Activated gamma-delta T cell treated with Interleukin-2 at 50 U/mL for 16 hours (primary cell): ENCODE results near the gene DNAJC4.

Source experiments
- DNase-seq: peaks from one replicate; pipeline ENCODE4 v3.0.0-alpha.2; 2020

The DNAJC4 gene, protein sequence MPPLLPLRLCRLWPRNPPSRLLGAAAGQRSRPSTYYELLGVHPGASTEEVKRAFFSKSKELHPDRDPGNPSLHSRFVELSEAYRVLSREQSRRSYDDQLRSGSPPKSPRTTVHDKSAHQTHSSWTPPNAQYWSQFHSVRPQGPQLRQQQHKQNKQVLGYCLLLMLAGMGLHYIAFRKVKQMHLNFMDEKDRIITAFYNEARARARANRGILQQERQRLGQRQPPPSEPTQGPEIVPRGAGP

GRCh38 chr11:64230171-64230984 is at the start of gene DNAJC4:
Gene DNAJC4 (plus strand): TSS chr11:64230548. CDS start chr11:64230855, 307 bp downstream.
- peak; percentile 86 for DNase-seq

DNA sequence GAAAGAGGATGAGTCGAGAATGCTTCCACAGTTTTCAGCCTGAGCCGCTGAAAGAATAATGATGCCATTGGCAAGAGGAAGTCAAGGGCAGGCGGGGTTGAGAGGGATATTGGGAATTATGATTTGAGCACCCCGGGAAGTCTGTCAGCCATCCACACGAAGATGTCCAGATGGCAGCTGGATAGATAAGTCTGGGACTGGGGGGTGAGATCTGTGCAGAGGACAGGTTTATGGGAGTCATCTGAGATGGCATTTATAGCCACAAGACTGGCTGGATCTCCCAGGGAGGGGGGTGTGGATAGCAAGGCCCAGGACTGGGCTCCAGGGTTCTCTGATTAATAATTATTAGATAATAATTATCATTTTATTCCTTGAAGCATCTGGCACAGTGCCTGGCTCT is 49.5 kb upstream of the DNAJC4 start:
- no peak for DNase-seq

DNA sequence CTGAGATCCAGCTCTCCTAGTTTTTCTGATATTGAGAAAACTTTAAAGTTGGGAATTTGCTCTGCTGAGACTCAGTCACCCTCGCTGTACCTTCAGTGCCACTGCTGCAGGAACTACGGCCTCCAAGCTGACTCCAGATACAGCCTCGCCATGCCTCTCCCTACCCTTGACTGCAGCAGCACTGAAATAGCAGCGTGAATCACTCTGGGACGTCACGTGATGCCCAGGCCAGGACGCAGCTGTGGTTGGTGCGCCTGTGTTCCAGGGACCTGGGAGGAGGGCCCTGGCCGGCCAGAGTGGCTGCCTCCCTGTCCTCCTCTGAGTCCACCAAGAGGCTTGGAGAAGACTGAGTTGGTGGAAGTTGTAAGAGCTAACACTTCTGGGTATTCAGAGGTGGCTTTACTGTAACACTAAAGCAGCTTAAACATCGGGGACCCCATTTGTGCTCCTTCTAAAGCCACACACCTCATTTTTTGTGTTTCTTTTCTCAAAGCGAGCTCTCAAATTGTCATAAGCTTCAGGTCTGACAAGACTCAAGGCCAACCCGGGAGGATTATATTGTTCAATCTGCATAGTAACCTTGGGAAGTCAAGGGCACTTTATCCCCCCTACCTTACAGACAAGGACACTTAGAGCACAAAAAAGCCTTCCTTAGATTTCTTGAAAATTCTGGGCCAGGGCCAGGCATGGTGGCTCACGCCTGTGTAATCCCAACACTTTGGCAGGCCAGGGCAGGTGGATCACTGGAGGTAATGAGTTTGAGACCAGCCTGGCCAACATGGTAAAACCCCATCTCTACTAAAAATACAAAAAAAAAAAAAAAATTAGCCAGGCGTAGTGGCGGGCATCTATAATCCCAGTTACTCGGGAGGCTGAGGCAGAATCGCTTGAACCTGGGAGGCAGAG is 48.6 kb upstream of the DNAJC4 start:
- peak; percentile 16 for DNase-seq

DNA sequence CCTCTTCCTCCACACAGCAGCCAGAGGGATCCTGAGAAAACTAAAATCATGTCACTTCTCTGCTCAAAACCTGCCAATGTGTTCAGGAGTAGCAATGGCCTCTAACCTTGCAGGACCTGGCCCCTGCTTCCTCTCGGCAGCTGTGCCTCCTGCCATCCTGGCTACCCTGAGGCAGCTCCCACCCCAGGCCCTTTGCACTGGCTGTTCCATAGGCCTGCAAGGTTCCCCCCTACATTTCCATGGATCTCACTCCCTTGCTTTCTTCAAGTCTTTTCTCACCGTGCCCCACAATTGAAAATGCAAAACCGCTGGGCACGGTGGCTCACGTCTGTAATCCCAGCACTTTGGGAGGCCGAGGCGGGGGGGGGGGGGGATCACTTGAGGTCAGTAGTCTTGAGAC is 46.5 kb upstream of the DNAJC4 start:
- no peak for DNase-seq

DNA sequence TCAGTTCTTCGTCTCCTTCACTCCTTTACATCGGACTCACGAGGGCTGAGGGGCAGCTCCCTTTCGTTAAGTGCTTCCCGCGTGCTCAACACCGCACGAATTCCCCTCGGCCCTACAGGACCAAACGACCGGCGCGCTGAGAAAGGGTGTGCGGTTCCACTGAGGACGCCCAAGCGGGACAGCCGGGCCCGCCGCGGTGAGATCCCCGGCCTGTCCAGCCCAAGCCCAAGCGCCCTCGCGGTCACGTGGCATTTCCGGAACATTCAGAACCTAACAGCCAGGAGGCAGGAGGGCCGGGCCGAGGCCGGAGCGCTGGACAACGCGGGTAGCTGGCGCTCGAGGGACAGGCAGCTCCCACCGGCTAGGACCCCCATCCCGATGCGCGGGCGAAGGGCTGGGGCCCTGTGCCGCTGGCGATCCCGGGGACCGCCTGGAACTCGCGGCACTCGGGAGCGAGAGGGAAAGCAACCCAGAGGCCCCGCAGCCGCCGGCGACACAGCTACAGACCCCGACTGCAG is 45.1 kb upstream of the DNAJC4 start:
- DNase-seq: no peak

DNA sequence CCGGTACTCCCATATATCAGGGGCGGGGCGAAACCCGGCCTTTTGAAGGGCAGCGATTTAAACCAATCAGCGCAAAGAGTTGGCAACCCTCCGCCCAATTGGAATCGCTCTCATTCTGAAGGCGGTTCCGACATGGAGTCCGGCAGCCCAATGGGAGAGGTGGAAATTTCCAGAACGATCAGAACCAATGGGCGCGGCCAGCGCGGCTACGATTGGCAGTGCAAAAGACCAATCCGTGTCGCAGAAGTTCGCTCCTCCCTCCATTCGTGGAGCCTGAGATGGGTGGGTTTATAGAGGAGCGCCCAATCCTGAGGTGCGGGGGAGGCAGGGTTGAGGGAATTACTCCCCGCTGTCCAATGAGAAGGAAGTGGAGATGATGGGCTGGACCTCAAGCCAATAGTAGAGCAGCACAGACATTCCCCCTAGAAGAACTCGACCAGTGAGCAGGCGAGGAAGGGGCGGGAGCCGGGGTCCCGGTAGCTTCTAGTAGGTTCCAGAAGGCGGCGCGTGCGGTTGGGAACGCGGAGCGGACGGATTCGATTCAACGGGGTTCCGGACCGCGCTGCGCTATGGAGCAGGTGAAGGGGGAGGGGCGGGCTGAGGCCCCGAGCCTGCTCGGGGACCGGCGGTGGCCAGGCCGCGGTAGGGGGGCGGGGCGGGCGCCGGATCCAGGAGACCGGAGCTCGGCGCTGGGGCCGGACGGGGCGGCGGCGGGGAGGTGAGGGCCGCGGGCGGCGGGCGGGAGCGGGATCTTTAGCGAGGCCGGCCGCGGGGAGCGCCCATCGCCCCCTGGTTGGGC is 44.5 kb upstream of the DNAJC4 start, which contains the start of gene STIP1:
Gene STIP1 (plus strand): TSS at position 479 of the 799 bp plus-strand sequence. CDS start 91 bp downstream, at position 570.
- peak; percentile 98 for DNase-seq

GRCh38 chr11:64186492-64187165 is 43.7 kb upstream of the DNAJC4 start:
- DNase-seq: peak; percentile 31

DNA sequence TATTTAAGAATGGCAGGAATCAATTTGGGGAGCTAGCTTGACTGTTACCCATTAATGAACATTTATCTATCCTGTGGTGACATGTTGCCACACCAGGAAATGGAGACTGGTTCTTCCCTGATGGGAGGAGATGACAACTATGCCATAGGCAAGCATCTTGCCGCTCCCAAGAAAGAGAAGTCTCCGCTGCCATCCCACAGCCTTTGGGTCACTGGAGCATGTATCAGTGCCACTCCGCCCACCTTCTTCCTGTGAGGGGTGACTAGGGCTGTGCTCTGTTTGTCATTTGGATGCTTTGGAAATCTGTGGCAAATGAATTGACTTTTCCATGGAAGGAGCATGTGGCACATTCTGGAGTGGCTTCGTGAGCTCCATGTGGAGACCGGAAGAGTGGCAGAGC is 37.9 kb upstream of the DNAJC4 start:
- no peak for DNase-seq

GRCh38 chr11:64196626-64197025 is 33.7 kb upstream of the DNAJC4 start:
- no peak for DNase-seq

- no peak for DNase-seq
Measured at GRCh38 chr11:64198511-64198910, 31.8 kb upstream of the DNAJC4 start.

- DNase-seq: no peak
Measured at GRCh38 chr11:64201543-64201942, 28.8 kb upstream of the DNAJC4 start.

- no peak for DNase-seq
Measured at GRCh38 chr11:64202992-64203391, 27.4 kb upstream of the DNAJC4 start.

DNA sequence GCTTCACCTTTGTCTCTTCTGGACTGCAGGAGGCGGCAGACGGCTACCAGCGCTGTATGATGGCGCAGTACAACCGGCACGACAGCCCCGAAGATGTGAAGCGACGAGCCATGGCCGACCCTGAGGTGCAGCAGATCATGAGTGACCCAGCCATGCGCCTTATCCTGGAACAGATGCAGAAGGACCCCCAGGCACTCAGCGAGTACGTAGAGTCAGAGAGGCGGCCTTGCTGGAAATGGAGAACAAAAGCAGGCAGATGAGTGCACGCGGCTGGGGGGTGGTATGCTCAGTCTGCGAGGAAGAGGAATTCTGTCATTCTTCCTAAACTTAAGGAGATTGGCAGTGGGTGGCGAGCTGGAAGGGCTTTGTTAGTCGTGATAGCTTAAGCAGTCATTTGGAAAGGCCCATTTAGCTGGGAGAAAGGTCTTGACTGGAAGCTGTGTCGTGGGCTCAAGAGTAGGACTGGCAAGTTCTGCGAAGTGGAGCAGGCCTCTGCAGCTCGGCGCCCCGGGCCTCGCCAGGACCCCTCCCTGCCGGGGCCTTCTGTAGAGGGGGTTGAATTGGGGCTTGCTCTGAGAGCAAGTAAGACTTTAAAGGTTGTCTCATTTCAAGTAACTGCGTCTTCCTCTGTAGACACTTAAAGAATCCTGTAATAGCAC is 26.8 kb upstream of the DNAJC4 start:
- DNase-seq: no peak

GRCh38 chr11:64204080-64204440 is 26.3 kb upstream of the DNAJC4 start:
- no peak for DNase-seq

DNA sequence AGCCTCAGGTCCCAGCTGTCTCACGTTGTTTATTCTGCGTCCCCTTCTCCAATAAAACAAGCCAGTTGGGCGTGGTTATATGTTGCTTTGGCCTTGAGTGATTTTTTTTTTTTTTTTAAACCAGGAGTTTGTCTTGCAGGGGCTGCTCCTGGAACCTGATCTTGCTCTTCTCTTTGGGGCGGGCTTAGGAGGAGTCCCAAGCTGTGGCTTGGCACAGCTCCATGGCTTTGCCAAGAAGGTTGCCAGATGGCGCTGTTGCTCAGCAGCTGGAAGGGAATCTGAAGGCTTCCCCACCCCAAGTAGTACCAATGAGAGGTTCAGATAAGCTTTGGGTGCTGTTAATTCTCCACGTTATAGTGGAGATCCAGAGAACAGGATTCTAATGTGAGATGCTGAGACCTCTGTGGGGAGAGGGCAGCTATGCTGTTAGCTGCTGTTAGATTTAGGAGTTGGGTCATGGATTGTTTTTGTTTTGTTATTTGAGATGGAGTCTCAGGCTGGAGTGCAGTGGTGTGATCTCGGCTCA is 25.8 kb upstream of the DNAJC4 start:
- DNase-seq: peak; percentile 81

DNA sequence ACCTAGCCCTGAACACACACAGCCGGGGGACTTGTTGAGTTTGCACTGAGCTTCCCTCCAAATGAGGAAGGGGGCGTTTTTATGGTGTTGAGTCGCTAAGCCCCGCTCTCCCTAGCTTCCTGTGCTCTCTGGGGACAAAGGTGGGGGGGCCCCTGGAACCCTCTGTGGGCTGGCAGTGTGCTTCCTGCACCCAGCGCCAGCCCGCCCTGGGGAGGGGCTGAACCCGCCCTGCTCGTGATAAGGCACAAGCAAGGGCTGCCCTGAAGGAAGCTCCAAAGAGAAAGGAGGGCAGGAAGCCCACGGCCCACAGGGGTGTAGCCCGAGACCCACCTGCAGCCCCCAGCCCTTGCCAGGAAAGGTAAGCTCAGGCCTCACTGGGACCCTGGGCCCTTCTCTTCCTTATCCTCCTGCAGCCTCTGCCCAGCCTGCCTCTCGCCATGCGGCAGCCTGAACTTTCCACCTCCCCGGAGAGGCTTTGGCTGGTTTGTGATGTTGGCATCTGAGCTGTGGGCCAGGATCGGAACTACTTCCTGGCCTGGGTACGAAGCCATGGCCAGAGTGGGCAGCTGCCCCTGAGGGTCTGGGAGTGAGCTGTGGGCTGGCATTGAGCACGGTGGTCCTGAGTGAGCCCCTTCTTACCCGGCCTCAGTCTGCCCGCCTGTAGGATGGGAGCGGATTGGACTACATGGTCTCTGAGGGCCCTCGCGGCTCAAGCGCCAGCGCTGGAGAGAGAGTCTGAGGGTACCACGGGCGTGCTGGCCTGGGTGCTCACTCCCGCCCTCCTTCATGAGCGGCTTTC is 23.7 kb upstream of the DNAJC4 start, which contains the start of gene FERMT3:
Gene FERMT3 (plus strand): TSS at position 265 of the 799 bp plus-strand sequence. CDS start 644 bp downstream, outside the sequence.
- DNase-seq: peak; percentile 66

- DNase-seq: peak; percentile 77
Measured at GRCh38 chr11:64207256-64208085, 22.9 kb upstream of the DNAJC4 start.

DNA sequence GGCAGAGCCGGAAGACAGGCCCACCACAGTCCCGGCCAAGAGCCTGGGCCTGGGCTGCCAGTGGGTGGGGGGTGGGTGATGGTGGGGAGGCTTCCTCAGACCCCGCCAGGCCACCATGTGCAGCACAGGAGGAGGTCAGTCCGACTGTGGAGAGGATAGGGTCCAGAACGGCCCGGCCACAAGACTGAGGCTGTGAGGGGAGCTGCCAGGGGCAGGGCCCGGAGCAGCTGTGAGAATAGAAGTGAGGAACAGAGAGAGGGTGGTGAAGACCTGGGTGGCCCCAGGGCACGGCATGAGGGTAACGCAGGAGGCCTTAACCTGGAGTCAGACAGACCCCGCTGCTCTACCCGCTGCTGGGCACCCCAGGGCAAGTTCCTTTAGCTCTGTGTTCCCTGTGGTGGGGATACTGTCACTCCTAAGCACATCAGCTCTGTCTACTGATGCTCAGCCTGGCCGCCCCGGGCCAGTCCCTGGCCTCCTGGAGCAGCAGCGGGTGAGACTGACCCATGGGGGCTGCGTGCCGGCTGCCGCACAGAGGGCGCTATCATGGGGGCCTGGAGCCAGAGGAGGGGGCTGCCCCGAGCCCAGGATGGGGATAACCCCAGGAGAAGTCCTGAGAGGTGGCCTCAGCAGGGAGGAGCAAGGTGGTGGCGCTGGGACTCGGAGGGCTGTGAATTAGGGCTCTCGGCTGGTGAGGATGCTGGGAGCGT is 22.1 kb upstream of the DNAJC4 start:
- DNase-seq: no peak
